ENCODE data around the gene CEP170B.

Gene CEP170B

GRCh38 chr14:104927901-104928300, 62.8 kb downstream of the CEP170B start:
- Histone ChIP-seq H3K27ac (ENCODE audit: low read depth in 2 of 2, low read length in 2 of 2) (no peak overlapping the region), H3K4me1 (ENCODE audit: control insufficient read depth in 2 of 2, insufficient read depth in 2 of 2, low read length in 2 of 2) (peaks cover 2 to 11% of the 10 kb centered on the region in 2 donors), H3K27me3 (ENCODE audit: control insufficient read depth in 2 of 2, insufficient read depth in 2 of 2, low read length in 2 of 2) (peaks cover 4 to 17% of the 10 kb centered on the region in 2 donors), H3K36me3 (ENCODE audit: control insufficient read depth in 2 of 2, insufficient read depth in 2 of 2, low read length in 2 of 2) (no peaks in the 10 kb centered on the region), H3K9me3 (ENCODE audit: control insufficient read depth in 2 of 2, low read length in 2 of 2) (no peaks in the 10 kb centered on the region), H3K4me3 (ENCODE audit: low read length in 2 of 2) (no peak overlapping the region), H3K9ac (ENCODE audit: low read depth in 1 of 2, low read length in 2 of 2) (no peak overlapping the region)

- no peaks in the 10 kb centered on the region for H3K36me3 ChIP-seq (ENCODE audit: control insufficient read depth in 2 of 2, insufficient read depth in 2 of 2, low read length in 2 of 2)
- peaks cover 2 to 11% of the 10 kb centered on the region in 2 donors for H3K4me1 ChIP-seq (ENCODE audit: control insufficient read depth in 2 of 2, insufficient read depth in 2 of 2, low read length in 2 of 2)
- no peak overlapping the region for H3K4me3 ChIP-seq (ENCODE audit: low read length in 2 of 2)
- H3K27me3 ChIP-seq (ENCODE audit: control insufficient read depth in 2 of 2, insufficient read depth in 2 of 2, low read length in 2 of 2): peaks cover 4 to 17% of the 10 kb centered on the region in 2 donors
- H3K9me3 ChIP-seq (ENCODE audit: control insufficient read depth in 2 of 2, low read length in 2 of 2): no peaks in the 10 kb centered on the region
- H3K27ac ChIP-seq (ENCODE audit: low read depth in 2 of 2, low read length in 2 of 2): no peak overlapping the region
- no peak overlapping the region for H3K9ac ChIP-seq (ENCODE audit: low read depth in 1 of 2, low read length in 2 of 2)
These were observed 63.5 kb downstream of the CEP170B start for GRCh38 chr14:104928391-104929133.

GRCh38 chr14:104929268-104930230, 64.5 kb downstream of the CEP170B start:
- H3K36me3 ChIP-seq (ENCODE audit: control insufficient read depth in 2 of 2, insufficient read depth in 2 of 2, low read length in 2 of 2): no peaks in the 10 kb centered on the region
- no peak overlapping the region for H3K27ac ChIP-seq (ENCODE audit: low read depth in 2 of 2, low read length in 2 of 2)
- peaks cover 2 to 11% of the 10 kb centered on the region in 2 donors for H3K4me1 ChIP-seq (ENCODE audit: control insufficient read depth in 2 of 2, insufficient read depth in 2 of 2, low read length in 2 of 2)
- no peak overlapping the region for H3K9ac ChIP-seq (ENCODE audit: low read depth in 1 of 2, low read length in 2 of 2)
- no peak overlapping the region for H3K4me3 ChIP-seq (ENCODE audit: low read length in 2 of 2)
- H3K9me3 ChIP-seq (ENCODE audit: control insufficient read depth in 2 of 2, low read length in 2 of 2): no peaks in the 10 kb centered on the region
- peaks cover 11 to 23% of the 10 kb centered on the region in 2 donors for H3K27me3 ChIP-seq (ENCODE audit: control insufficient read depth in 2 of 2, insufficient read depth in 2 of 2, low read length in 2 of 2)

GRCh38 chr14:104930526-104931303, 65.6 kb downstream of the CEP170B start:
- no peaks in the 10 kb centered on the region for H3K9me3 ChIP-seq (ENCODE audit: control insufficient read depth in 2 of 2, low read length in 2 of 2)
- H3K4me3 ChIP-seq (ENCODE audit: low read length in 2 of 2): no peak overlapping the region
- H3K9ac ChIP-seq (ENCODE audit: low read depth in 1 of 2, low read length in 2 of 2): no peak overlapping the region

GRCh38 chr14:104931304-104931770, 66.3 kb downstream of the CEP170B start:
- Histone ChIP-seq H3K9ac (ENCODE audit: low read depth in 1 of 2, low read length in 2 of 2) (no peak overlapping the region), H3K27ac (ENCODE audit: low read depth in 2 of 2, low read length in 2 of 2) (no peak overlapping the region), H3K36me3 (ENCODE audit: control insufficient read depth in 2 of 2, insufficient read depth in 2 of 2, low read length in 2 of 2) (no peaks in the 10 kb centered on the region), H3K9me3 (ENCODE audit: control insufficient read depth in 2 of 2, low read length in 2 of 2) (no peaks in the 10 kb centered on the region), H3K4me3 (ENCODE audit: low read length in 2 of 2) (no peak overlapping the region), H3K27me3 (ENCODE audit: control insufficient read depth in 2 of 2, insufficient read depth in 2 of 2, low read length in 2 of 2) (peaks cover 18 to 35% of the 10 kb centered on the region in 2 donors), H3K4me1 (ENCODE audit: control insufficient read depth in 2 of 2, insufficient read depth in 2 of 2, low read length in 2 of 2) (peaks cover 2 to 6% of the 10 kb centered on the region in 2 donors)

More at GRCh38 chr14:104930526-104931303, 65.6 kb downstream of the CEP170B start:
- Histone ChIP-seq H3K4me1 (ENCODE audit: control insufficient read depth in 2 of 2, insufficient read depth in 2 of 2, low read length in 2 of 2) (peaks cover 2 to 11% of the 10 kb centered on the region in 2 donors), H3K27me3 (ENCODE audit: control insufficient read depth in 2 of 2, insufficient read depth in 2 of 2, low read length in 2 of 2) (peaks cover 18 to 31% of the 10 kb centered on the region in 2 donors), H3K27ac (ENCODE audit: low read depth in 2 of 2, low read length in 2 of 2) (no peak overlapping the region), H3K36me3 (ENCODE audit: control insufficient read depth in 2 of 2, insufficient read depth in 2 of 2, low read length in 2 of 2) (no peaks in the 10 kb centered on the region)

GRCh38 chr14:104931771-104932675, 67.0 kb downstream of the CEP170B start:
- peak overlapping the region in 1 of 2 donors; percentile 17 for H3K9ac ChIP-seq (ENCODE audit: low read depth in 1 of 2, low read length in 2 of 2)
- no peaks in the 10 kb centered on the region for H3K9me3 ChIP-seq (ENCODE audit: control insufficient read depth in 2 of 2, low read length in 2 of 2)
- no peak overlapping the region for H3K27ac ChIP-seq (ENCODE audit: low read depth in 2 of 2, low read length in 2 of 2)
- no peaks in the 10 kb centered on the region for H3K36me3 ChIP-seq (ENCODE audit: control insufficient read depth in 2 of 2, insufficient read depth in 2 of 2, low read length in 2 of 2)
- H3K27me3 ChIP-seq (ENCODE audit: control insufficient read depth in 2 of 2, insufficient read depth in 2 of 2, low read length in 2 of 2): peaks cover 18 to 37% of the 10 kb centered on the region in 2 donors
- no peak overlapping the region for H3K4me3 ChIP-seq (ENCODE audit: low read length in 2 of 2)
- peaks cover 2 to 6% of the 10 kb centered on the region in 2 donors for H3K4me1 ChIP-seq (ENCODE audit: control insufficient read depth in 2 of 2, insufficient read depth in 2 of 2, low read length in 2 of 2)

- Histone ChIP-seq H3K27me3 (ENCODE audit: control insufficient read depth in 2 of 2, insufficient read depth in 2 of 2, low read length in 2 of 2) (peaks cover 26 to 42% of the 10 kb centered on the region in 2 donors), H3K27ac (ENCODE audit: low read depth in 2 of 2, low read length in 2 of 2) (no peak overlapping the region), H3K4me3 (ENCODE audit: low read length in 2 of 2) (peak overlapping the region in 1 of 2 donors; percentile 31), H3K4me1 (ENCODE audit: control insufficient read depth in 2 of 2, insufficient read depth in 2 of 2, low read length in 2 of 2) (no peaks in the 10 kb centered on the region), H3K9ac (ENCODE audit: low read depth in 1 of 2, low read length in 2 of 2) (peak overlapping the region in 1 of 2 donors; percentile 17), H3K36me3 (ENCODE audit: control insufficient read depth in 2 of 2, insufficient read depth in 2 of 2, low read length in 2 of 2) (no peaks in the 10 kb centered on the region), H3K9me3 (ENCODE audit: control insufficient read depth in 2 of 2, low read length in 2 of 2) (no peaks in the 10 kb centered on the region)
These were observed 67.9 kb downstream of the CEP170B start for GRCh38 chr14:104932676-104933631.
